Neural cell (in vitro differentiated cells): ENCODE results near the gene GALNT12.

ENCODE experiments used
- CTCF ChIP-seq: fragments of 450-650 bp; IDR thresholded peaks from 2 replicates; pipeline ENCODE4 v1.5.1; 2014; ENCODE audit warnings: antibody characterized with exemption, mild to moderate bottlenecking, moderate library complexity; ENCODE audit not compliant: poor library complexity, severe bottlenecking
- EP300 ChIP-seq: fragments of 450-650 bp; conservative IDR thresholded peaks from 2 replicates; pipeline ENCODE4 v1.6.1; 2014; ENCODE audit warnings: antibody characterized with exemption, mild to moderate bottlenecking, moderate library complexity; ENCODE audit not compliant: poor library complexity, severe bottlenecking
- POLR2AphosphoS5 ChIP-seq: IDR thresholded peaks from 2 replicates; pipeline ENCODE4 v1.6.1; 2012
- SMC3 ChIP-seq: fragments of 450-650 bp; conservative IDR thresholded peaks from 2 replicates; pipeline ENCODE4 v1.6.1; 2014; ENCODE audit warnings: antibody characterized with exemption, mild to moderate bottlenecking, moderate library complexity; ENCODE audit not compliant: poor library complexity

- TF ChIP-seq SMC3 (no peak), CTCF (no peak), EP300 (no peak), POLR2AphosphoS5 (no peak)
Measured at GRCh38 chr9:98815391-98815951, 8.0 kb downstream of the GALNT12 start.
